Measurements from ENCODE around the gene ZNF837. TPM values are rescaled to one million over a fixed set of nuclear protein-coding genes. Genes with fewer than 3 reads are reported as not detected.

The ZNF837 gene
- total and polyA plus RNA-seq, 2 of the 13 experiments (the other 11 are each of a cell fraction or from before 2014, with no cell fraction given), result 0.29 to 1.3 TPM

- TF ChIP-seq CTCF (CRISPR knock-in tag; IDR thresholded peaks at IDR 0.05) (peak; percentile 47), ZBTB7A (CRISPR knock-in tag; IDR thresholded peaks at IDR 0.05) (0 out of 2 replicates have a peak, but pooled peaks have one; percentile 17), TBX2 (CRISPR knock-in tag; IDR thresholded peaks at IDR 0.05; ENCODE audit: borderline replicate concordance) (peak; percentile 74), TRIM24 (CRISPR knock-in tag; IDR thresholded peaks at IDR 0.05) (no peak), E2F1 (CRISPR knock-in tag; IDR thresholded peaks at IDR 0.05) (peak; percentile 67; the same call in 1 of the 2 replicates), AKAP8 (CRISPR knock-in tag; IDR thresholded peaks at IDR 0.05) (0 out of 2 replicates have a peak, but pooled peaks have one; percentile 20), ZBTB43 (CRISPR knock-in tag; conservative IDR thresholded peaks at IDR 0.05) (no peak), ZNF34 (CRISPR knock-in tag; IDR thresholded peaks at IDR 0.05; ENCODE audit: borderline replicate concordance) (0 out of 2 replicates have a peak, but pooled peaks have one; percentile 53), FOXP4 (CRISPR knock-in tag; IDR thresholded peaks at IDR 0.05) (peak; percentile 12; the same call in 1 of the 2 replicates), PTBP1 (IDR thresholded peaks at IDR 0.05; ENCODE audit: low read depth, low read length, poor library complexity, severe bottlenecking) (no peak), KLF9 (CRISPR knock-in tag; IDR thresholded peaks at IDR 0.05; ENCODE audit: low read depth) (no peak), JUND (CRISPR knock-in tag; IDR thresholded peaks at IDR 0.05) (no peak), ZBTB1 (CRISPR knock-in tag; IDR thresholded peaks at IDR 0.05; ENCODE audit: borderline replicate concordance) (no peak), ZBTB38 (CRISPR knock-in tag; IDR thresholded peaks at IDR 0.05) (peak; percentile 37), LCORL (IDR thresholded peaks at IDR 0.05) (no peak), LCORL (CRISPR knock-in tag; IDR thresholded peaks at IDR 0.05) (no peak), ZFP62 (CRISPR knock-in tag; IDR thresholded peaks at IDR 0.05) (no peak), ZNF598 (CRISPR knock-in tag; IDR thresholded peaks at IDR 0.05; ENCODE audit: borderline replicate concordance) (0 out of 2 replicates have a peak, but pooled peaks have one; percentile 60), ZNF790 (CRISPR knock-in tag; IDR thresholded peaks at IDR 0.05; ENCODE audit: borderline replicate concordance) (peak; percentile 86; the same call in 1 of the 2 replicates), RFXANK (CRISPR knock-in tag; IDR thresholded peaks at IDR 0.05) (peak; percentile 14; the same call in 1 of the 2 replicates)
These were observed 27.6 kb upstream of the ZNF837 start, which contains the start of gene ZNF584 (continued) for GRCh38 chr19:58408152-58409009.
